HEK293T (cell line): ENCODE data around the gene ZFYVE27.

Experiments
- ARNT ChIP-seq: fragments of 450-650 bp; IDR thresholded peaks from 2 replicates; pipeline ENCODE4 v1.6.1; 2017; ENCODE audit warnings: mild to moderate bottlenecking
- BHLHE40 ChIP-seq: fragments of 450-650 bp; IDR thresholded peaks from 2 replicates; pipeline ENCODE4 v1.6.1; 2016; ENCODE audit warnings: mild to moderate bottlenecking, moderate library complexity, borderline replicate concordance
- CTBP1 ChIP-seq: fragments of 450-650 bp; IDR thresholded peaks from 2 replicates; pipeline ENCODE4 v1.6.1; 2016; ENCODE audit warnings: borderline replicate concordance
- ELF4 ChIP-seq: fragments of 450-650 bp; IDR thresholded peaks from 2 replicates; pipeline ENCODE4 v1.6.1; 2017; ENCODE audit warnings: antibody characterized with exemption
- FOXA1 ChIP-seq: fragments of 450-650 bp; IDR thresholded peaks from 2 replicates; pipeline ENCODE4 v1.6.1; 2016; ENCODE audit warnings: mild to moderate bottlenecking
- FOXK2 ChIP-seq: fragments of 450-650 bp; IDR thresholded peaks from 2 replicates; pipeline ENCODE4 v1.6.1; 2016; ENCODE audit warnings: mild to moderate bottlenecking
- FOXM1 ChIP-seq: fragments of 450-650 bp; IDR thresholded peaks from 2 replicates; pipeline ENCODE4 v1.6.1; 2017; ENCODE audit warnings: mild to moderate bottlenecking, borderline replicate concordance
- HDGF ChIP-seq: fragments of 450-650 bp; IDR thresholded peaks from 2 replicates; pipeline ENCODE4 v1.6.1; 2017; ENCODE audit warnings: antibody characterized with exemption, borderline replicate concordance
- L3MBTL2 ChIP-seq: fragments of 450-650 bp; conservative IDR thresholded peaks from 2 replicates; pipeline ENCODE4 v1.6.1; 2016; ENCODE audit warnings: mild to moderate bottlenecking
- LEF1 ChIP-seq: fragments of 450-650 bp; IDR thresholded peaks from 2 replicates; pipeline ENCODE4 v1.6.1; 2017; ENCODE audit warnings: mild to moderate bottlenecking, borderline replicate concordance
- NFRKB ChIP-seq: fragments of 450-650 bp; IDR thresholded peaks from 2 replicates; pipeline ENCODE4 v1.6.1; 2016; ENCODE audit warnings: mild to moderate bottlenecking, moderate library complexity
- PKNOX1 ChIP-seq: fragments of 450-650 bp; IDR thresholded peaks from 2 replicates; pipeline ENCODE4 v1.6.1; 2016
- SP1 ChIP-seq: fragments of 450-650 bp; IDR thresholded peaks from 2 replicates; pipeline ENCODE4 v1.6.1; 2017
- SUZ12 ChIP-seq: fragments of 450-650 bp; IDR thresholded peaks from 2 replicates; pipeline ENCODE4 v1.6.1; 2016; ENCODE audit warnings: mild to moderate bottlenecking

GRCh38 chr10:97713826-97714400 lies 23.0 kb upstream of the ZFYVE27 start:
- TF ChIP-seq FOXA1 (no peak), FOXM1 (peak; percentile 8; the same call in 1 of the 2 replicates), BHLHE40 (no peak), ELF4 (no peak), CTBP1 (no peak), SP1 (no peak), PKNOX1 (no peak), SUZ12 (no peak), FOXK2 (no peak), LEF1 (no peak), HDGF (no peak), L3MBTL2 (peak; percentile 94), ARNT (0 out of 2 replicates have a peak, but pooled peaks have one; percentile 14), NFRKB (no peak)
